Suprapubic skin (tissue), 4 donors: Measurements from ENCODE around the gene DCAF7.

Experiments
- EP300 ChIP-seq: sonication (generic); formaldehyde crosslinking; IDR thresholded peaks from one replicate; pipeline ENCODE4 v1.6.1; 2017; ENCODE audit warnings: antibody characterized with exemption
- POLR2A ChIP-seq, 2 donors: fragments of 450-650 bp; IDR thresholded peaks; one replicate each; pipeline ENCODE4 v1.6.1; 2017; ENCODE audit warnings: antibody characterized with exemption in 2 of 2, mild to moderate bottlenecking in 2 of 2, moderate library complexity in 2 of 2
- POLR2AphosphoS5 ChIP-seq, 3 donors: sonication (generic); formaldehyde crosslinking; IDR thresholded peaks; one replicate each; pipeline ENCODE4 v1.6.1; 2017; ENCODE audit warnings: antibody characterized with exemption in 3 of 3
- TF ChIP-seq, protein P1 (sequence below), 2 donors: fragments of 200-600 bp in 1 of 2; fragments of 450-650 bp in 1 of 2; sonication (generic) in 1 of 2; IDR thresholded peaks; one replicate each; pipeline ENCODE4 v1.5.1; 2016 to 2019; ENCODE audit warnings: antibody characterized with exemption in 2 of 2, mild to moderate bottlenecking in 1 of 2, moderate library complexity in 1 of 2

- TF ChIP-seq, protein P1, sequence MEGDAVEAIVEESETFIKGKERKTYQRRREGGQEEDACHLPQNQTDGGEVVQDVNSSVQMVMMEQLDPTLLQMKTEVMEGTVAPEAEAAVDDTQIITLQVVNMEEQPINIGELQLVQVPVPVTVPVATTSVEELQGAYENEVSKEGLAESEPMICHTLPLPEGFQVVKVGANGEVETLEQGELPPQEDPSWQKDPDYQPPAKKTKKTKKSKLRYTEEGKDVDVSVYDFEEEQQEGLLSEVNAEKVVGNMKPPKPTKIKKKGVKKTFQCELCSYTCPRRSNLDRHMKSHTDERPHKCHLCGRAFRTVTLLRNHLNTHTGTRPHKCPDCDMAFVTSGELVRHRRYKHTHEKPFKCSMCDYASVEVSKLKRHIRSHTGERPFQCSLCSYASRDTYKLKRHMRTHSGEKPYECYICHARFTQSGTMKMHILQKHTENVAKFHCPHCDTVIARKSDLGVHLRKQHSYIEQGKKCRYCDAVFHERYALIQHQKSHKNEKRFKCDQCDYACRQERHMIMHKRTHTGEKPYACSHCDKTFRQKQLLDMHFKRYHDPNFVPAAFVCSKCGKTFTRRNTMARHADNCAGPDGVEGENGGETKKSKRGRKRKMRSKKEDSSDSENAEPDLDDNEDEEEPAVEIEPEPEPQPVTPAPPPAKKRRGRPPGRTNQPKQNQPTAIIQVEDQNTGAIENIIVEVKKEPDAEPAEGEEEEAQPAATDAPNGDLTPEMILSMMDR (IDR thresholded peaks at IDR 0.05) = no peak
- TF ChIP-seq POLR2A (IDR thresholded peaks at IDR 0.05) (no peak), EP300 (no peak), POLR2AphosphoS5 (IDR thresholded peaks at IDR 0.05) (no peak)
Measured at GRCh38 chr17:63613663-63614062, 63.4 kb downstream of the DCAF7 start.
